BE2C (cell line): ENCODE data around the gene ATG5.
"Not testable (repeated sequence)": the region's sequence is repeated elsewhere in the genome, so short reads cannot be mapped to it uniquely, and the experiment has no call there.

Experiments used
- DNase-seq: peaks from one replicate; pipeline ENCODE4 v3.0.0-alpha.2; 2020
- H3K27me3 ChIP-seq: fragments of 250-450 bp; sonication (Bioruptor Pico); 2 replicates; pipeline ENCODE4 v1.5.1; 2020; ENCODE audit warnings: mild to moderate bottlenecking
- H3K36me3 ChIP-seq: fragments of 250-450 bp; sonication (Bioruptor Pico); 2 replicates; pipeline ENCODE4 v1.5.1; 2020; ENCODE audit warnings: mild to moderate bottlenecking
- H3K4me1 ChIP-seq: fragments of 250-450 bp; sonication (Bioruptor Pico); 2 replicates; pipeline ENCODE4 v1.5.1; 2020
- H3K4me3 ChIP-seq: 2 replicates; pipeline ENCODE4 v1.5.1; 2011; ENCODE audit warnings: low read depth, low read length
- H3K9me3 ChIP-seq: fragments of 250-450 bp; sonication (Bioruptor Pico); 2 replicates; pipeline ENCODE4 v1.5.1; 2020
- TF ChIP-seq, protein P1 (sequence below): IDR thresholded peaks from 2 replicates; pipeline ENCODE4 v1.5.1; 2012; ENCODE audit warnings: mild to moderate bottlenecking, low read depth, low read length

ATG5 gene

DNA sequence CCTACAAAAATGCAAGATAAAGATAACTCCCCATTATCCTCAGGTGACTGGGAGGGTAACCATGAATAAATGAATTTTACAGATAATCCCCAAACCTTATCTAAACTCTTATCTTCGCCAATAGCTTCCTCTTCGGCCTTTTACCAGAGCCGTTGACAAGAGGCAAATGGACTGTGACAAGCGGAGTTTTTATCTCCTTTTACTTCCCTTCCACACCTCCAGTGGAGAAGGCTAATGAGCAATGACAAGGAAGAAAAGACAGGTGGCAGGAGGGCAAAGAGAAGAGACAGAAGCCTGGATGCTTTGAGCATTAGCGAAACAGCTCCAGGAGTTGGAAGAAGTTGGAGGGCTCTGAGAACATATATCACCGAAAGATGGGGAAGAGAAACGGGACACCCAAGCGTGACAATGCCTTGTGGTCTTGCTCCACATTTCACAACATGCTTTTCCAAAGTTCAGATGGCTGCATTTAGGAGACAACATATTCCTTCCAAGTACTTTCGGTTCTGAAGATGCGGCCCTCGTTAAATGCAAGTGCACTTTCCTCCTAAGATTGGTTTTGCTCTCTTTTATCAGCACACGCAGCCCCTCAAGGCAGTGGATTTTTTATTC is 170.2 kb downstream of the ATG5 start:
- Histone ChIP-seq H3K36me3 (no peaks in the 10 kb centered on the region), H3K9me3 (no peaks in the 10 kb centered on the region), H3K27me3 (no peaks in the 10 kb centered on the region), H3K4me3 (no peak overlapping the region), H3K4me1 (peaks cover 28% of the 10 kb centered on the region)
- no peak for DNase-seq
- TF ChIP-seq, protein P1, sequence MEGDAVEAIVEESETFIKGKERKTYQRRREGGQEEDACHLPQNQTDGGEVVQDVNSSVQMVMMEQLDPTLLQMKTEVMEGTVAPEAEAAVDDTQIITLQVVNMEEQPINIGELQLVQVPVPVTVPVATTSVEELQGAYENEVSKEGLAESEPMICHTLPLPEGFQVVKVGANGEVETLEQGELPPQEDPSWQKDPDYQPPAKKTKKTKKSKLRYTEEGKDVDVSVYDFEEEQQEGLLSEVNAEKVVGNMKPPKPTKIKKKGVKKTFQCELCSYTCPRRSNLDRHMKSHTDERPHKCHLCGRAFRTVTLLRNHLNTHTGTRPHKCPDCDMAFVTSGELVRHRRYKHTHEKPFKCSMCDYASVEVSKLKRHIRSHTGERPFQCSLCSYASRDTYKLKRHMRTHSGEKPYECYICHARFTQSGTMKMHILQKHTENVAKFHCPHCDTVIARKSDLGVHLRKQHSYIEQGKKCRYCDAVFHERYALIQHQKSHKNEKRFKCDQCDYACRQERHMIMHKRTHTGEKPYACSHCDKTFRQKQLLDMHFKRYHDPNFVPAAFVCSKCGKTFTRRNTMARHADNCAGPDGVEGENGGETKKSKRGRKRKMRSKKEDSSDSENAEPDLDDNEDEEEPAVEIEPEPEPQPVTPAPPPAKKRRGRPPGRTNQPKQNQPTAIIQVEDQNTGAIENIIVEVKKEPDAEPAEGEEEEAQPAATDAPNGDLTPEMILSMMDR, result peak; percentile 26

DNA sequence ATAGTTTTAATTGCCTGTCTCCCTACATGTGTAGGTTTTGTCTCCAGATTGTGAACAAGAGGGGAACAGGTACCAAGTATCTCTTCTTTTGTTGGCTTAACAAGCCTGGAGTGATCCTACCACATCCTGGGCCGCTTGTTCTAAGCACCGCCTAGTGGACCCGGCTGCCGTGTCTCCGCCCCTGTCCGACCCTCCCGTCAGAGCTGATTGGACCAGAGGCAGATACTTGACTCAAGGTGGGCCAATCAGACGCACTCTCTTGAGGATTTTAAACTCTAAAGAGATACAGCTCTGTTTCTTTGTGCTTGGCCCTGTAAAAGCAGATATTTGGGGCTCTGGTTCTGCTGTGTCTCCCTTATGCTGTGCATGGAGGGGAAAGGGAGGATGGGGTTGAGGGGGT is 171.2 kb downstream of the ATG5 start:
- TF ChIP-seq, protein P1, result no peak
- DNase-seq, result peak; percentile 34
- no peaks in the 10 kb centered on the region for H3K36me3 ChIP-seq

DNA sequence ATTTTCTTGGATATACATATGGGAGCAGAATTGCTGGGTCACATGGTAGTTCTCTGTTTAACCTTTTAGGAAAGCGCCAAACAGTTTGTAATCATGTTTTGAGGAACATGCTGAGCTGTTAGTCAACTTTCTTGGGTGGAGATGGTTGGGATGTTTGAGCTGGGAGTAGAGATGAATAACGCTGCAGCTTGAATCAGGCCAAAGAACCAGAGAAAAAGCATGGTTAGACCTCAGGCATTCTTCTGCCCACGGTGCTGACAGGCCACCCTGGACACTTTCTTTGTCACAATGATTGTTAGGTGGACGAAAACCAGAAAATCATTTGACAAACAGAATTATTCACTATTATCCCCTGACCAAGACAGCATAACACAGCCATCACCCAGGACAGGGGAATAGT is 172.6 kb downstream of the ATG5 start:
- no peaks in the 10 kb centered on the region for H3K27me3 ChIP-seq
- H3K4me3 ChIP-seq, result no peak overlapping the region
- H3K4me1 ChIP-seq, result peaks cover 28% of the 10 kb centered on the region
- no peaks in the 10 kb centered on the region for H3K36me3 ChIP-seq
- no peak for DNase-seq
- TF ChIP-seq, protein P1, result no peak
- H3K9me3 ChIP-seq, result no peaks in the 10 kb centered on the region

More for the DNA sequence above, 171.2 kb downstream of the ATG5 start:
- Histone ChIP-seq H3K9me3 (no peaks in the 10 kb centered on the region), H3K4me1 (peaks cover 28% of the 10 kb centered on the region), H3K27me3 (no peaks in the 10 kb centered on the region), H3K4me3 (no peak overlapping the region)

DNA sequence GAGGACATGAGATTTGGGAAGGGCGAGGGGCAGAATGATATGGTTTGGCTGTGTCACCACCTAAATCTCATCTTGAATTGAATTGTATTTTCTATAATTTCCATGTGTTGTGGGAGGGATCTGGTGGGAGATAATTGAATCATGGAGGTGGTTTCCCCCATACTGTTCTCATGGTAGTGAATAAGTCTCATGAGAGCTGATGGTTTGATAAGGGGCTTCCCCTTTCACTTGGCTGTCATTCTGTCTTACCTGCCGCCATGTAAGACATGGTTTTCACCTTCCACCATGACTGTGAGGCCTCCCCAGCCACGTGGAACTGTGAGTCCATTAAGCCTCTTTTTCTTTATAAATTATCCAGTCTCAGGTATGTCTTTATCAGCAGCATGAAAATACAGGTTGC is 173.1 kb downstream of the ATG5 start:
- H3K4me3 ChIP-seq, H3K36me3 ChIP-seq, H3K27me3 ChIP-seq, H3K9me3 ChIP-seq, DNase-seq: not testable (repeated sequence)
- peaks cover 25% of the 10 kb centered on the region for H3K4me1 ChIP-seq

DNA sequence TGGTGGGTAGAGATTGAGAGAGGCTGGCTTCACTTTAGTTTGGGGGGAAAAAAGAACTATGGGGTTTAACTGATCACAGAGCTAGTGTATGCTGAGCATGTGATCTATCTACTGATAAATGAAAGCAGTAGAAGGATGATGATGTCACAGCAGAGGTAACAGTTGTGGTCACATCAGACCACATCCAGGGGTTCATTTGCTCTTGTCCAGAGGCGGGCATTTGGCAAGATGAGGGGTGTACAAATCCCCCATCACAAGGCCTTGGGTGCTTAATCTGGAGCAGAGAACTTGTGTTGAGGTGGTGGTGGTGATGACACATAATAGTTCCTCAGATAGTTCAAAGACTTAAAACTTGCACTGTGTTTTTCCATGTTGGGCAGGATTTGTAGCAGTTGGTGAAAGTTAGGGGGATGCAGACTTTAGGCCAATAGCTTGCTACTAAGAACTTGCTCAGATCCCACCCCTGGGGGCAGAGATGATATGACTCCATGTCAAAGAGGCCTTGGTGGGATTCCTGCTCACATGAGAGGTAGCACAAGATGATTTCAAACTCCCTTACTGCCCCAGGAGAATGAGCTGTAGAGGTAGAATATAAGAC is 176.0 kb downstream of the ATG5 start:
- no peaks in the 10 kb centered on the region for H3K27me3 ChIP-seq
- TF ChIP-seq, protein P1, result no peak
- H3K36me3 ChIP-seq, result no peaks in the 10 kb centered on the region
- H3K9me3 ChIP-seq, result no peaks in the 10 kb centered on the region
- no peak overlapping the region for H3K4me3 ChIP-seq
- no peak for DNase-seq
- peaks cover 20% of the 10 kb centered on the region for H3K4me1 ChIP-seq

DNA sequence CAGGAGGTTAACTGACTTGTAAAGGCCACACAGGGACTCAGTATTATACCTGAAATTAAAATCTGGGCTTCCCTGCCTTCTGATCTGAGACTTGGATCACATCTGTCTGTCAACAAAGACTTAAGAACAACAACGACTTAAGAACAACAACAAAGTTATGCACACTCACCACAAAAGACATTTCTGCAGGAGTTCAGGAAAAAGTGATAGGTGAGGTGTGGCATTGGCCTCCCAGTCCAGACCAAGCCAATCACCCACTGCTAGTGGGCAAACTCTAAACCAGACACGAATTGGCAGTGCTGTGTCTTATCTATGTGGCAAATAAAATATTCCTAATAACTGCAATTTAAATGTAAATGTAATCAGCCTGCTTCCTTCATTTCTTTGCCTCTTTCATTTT is 178.1 kb downstream of the ATG5 start:
- Histone ChIP-seq H3K36me3 (no peaks in the 10 kb centered on the region), H3K4me1 (peaks cover 12% of the 10 kb centered on the region), H3K9me3 (no peaks in the 10 kb centered on the region), H3K4me3 (no peak overlapping the region), H3K27me3 (no peaks in the 10 kb centered on the region)
- DNase-seq, result no peak
- TF ChIP-seq, protein P1, result no peak
